ENCODE data around the gene ZDHHC3.

Gene ZDHHC3

DNA sequence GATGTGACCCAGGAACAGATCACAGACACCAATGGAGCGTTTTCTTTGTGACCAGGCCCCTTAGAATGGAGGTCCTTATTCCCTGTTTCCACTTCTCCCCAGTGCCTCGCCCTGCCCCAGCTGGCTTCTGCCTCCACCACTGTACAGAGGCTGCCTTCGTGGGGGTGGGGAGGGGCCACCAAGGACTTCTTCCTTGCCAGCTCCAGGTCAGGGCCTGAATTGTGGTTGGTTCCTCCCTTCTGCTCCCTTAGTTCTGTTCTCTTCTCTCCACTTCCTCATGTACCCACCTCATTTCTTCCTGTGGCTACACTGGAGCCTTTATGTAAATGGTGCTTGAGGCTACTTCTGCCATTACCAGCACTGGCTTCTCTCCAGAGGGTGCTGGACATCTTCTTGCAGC, 85.1 kb downstream of the ZDHHC3 start:
- FAIRE-seq: no peak

DNA sequence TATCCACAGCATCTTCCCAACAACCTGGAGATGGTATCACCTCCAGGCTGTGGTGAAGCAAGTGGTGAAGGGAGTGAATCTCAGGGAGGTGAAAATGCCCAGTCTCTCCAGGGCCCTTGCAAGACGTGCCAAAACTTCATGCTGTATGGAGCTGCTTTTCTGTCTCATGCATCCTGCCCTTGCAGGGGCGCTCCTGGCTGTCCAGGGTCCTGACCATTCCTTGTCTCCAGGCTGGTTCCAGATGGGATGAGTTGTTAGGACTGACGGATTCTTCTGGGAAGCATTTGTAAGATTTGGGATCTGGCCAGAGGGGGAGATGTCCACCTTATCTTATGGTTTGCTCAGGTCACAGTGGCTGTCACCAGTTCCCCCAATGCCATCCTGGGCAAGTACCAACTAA, 85.7 kb downstream of the ZDHHC3 start:
- FAIRE-seq: no peak

DNA sequence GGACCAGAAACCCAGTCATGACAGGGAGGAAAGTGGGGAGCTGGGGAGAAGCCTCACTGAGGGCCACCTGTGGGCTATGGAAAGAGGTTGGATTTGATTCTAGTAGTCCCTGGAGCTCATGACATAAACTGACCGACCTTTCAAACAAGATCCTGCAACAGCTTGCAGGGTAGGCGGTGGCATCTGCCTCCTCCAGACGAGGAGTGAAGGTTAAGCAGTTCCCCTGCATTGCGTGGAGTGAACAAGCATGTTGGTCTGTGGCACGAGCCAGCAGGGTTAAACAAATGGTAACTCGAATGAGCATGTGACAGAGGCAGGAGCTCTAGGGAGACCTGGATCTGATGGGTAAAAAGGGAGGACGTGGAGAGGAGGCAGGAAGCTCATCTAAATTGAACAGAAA, 88.9 kb downstream of the ZDHHC3 start:
- FAIRE-seq: no peak

DNA sequence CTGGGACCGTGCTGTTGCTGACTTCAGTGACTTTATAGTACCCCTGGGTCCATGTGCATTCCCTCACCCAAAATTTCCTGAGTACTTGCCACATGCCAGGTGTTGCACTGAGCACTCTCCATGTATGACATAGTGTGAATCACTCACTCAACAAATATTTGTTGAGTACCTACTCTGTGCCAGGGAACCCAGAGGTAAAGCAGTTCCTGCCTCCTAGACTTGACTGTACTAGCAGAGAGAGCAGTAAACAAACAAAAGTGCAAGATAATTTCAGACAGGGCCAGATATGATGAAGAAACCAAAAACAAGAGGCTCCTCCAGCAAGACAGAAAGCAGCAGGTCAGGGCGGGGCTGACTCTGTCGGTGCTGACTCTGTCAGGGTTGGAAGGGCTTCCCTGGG, 89.4 kb downstream of the ZDHHC3 start:
- no peak for FAIRE-seq

DNA sequence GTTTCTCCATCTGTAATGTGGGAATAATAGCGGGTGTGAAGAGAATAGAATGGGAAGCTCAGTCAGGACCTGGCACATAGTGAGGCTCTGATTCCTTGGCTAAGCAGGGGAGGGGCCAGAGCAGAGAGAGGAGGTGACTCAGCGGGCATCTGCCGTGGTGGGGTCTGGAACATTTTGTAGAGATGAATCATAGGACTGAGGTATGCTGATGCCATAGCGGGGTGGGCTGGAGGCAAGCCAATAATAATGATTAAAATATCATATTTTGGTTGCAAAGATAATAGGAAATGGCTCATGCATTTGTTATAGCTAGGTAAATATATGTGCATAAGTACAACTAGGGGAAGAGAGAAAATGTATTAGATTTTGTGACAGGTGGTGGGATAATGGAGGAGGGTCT, 90.4 kb downstream of the ZDHHC3 start:
- FAIRE-seq: no peak

DNA sequence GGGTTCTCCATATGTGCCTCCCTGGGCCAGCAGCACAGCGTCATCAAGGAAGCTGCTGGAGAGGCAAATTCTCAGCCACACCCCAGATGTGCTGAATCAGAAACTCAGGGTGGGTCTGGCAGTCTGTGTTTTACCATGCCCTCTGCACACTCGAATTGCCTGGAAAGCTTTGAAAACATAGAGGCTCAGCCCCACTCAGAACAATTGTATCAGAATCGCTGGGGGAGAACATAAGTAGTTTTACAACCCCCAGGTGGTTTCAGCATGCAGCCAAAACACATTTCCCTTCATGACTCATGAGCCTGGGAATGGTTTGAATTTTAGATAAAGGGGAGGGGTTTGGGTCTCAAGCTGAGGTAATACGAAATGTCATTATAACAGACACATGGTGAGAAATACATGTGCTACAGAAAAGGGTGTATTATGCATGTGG, 92.0 kb downstream of the ZDHHC3 start:
- FAIRE-seq: peak; percentile 89

DNA sequence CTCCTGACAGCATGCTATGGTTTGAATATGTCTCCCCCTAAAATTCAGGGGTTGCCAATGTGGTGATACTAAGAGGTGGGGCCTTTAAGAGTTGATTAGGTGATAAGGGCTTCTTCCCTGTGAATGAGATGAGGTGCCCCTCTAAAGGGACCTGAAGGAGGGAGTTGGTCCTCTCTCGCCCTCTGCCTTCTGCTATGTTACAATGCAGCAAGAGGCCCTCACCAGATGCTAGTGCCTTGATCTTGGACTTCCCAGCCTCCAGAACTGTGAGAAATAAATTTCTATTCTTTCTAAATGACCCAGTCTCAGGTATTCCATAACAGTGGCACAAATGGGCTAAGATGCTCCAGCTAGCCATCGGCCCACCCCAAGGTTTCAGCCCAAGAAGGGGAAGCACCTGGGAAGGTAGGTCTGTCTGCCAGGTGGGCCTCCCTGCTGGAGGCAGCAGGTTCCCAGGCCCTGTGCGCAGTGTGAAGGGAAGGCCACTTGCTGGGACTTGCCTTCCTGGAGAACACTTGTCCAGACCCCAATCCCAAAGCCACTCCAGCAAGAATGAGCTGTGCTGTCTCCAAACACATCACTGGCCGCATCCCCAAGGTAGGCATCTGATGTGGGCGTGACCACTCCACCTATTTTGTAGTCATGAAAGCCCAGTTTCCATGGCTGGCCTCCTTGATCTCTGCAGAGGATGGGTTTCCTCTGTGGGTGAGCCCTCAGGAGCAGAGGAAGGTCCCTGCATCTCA, 92.6 kb downstream of the ZDHHC3 start:
- FAIRE-seq: no peak

DNA sequence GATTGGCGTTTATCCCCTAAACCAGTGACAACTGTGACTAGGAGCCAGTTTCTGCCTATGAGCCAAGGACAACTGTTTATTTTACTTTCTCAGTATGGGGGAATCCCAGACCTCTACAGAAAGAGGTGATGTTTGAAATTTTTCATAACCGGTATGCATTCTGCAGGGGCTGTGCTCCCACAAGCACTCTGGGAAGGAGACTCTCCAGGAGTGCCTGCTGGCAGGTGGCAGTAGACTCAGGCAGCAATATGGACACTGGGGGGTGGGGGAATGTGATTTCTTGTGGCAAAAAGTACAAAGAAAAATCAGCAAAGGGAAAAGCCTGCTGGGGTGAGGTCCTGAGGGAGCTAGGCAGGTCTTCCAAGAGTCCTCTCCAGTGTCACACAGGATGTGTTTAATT, 95.7 kb downstream of the ZDHHC3 start:
- FAIRE-seq: no peak

DNA sequence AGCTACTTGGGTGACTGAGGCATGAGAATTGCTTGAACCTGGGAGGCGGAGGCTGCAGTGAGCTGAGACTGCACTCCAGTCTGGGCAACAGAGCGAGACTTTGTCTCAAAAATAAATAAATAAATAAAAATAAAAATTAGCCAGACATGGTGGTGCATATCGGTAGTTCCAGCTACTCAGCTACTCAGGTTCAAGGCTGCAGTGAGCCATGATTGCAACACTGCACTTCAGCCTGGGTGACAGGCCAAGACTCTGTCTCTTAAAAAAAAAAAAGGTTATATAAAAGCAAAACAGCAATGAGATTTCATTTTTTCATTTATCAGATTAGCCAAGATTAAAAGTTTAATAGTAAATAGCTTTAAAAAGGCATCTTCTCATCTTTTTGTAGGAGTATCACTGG, 98.6 kb downstream of the ZDHHC3 start:
- no peak for FAIRE-seq

DNA sequence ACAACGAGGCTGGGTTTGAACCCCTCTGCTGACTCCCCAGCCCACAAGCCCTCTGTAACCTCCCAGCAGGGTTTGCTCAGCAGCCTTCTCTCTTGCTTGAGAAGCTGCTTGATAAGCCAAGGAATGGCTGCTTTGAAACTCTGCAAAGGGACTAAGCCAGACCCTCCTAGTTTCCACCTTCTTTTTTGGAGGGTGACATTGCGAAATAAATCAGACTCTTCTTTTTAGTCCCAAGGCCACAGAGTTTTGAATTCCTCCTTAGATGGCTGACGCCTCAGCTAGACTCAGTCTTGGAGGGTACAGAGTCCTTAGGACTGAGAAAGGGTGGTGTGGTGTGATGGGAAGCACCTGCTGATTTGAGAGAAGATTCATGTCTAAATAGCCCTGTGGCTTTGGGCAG, 100.4 kb downstream of the ZDHHC3 start:
- no peak for FAIRE-seq
